HCT116 (cell line): ENCODE measurements around the gene FAM120A. TPM values are rescaled to one million over a fixed set of nuclear protein-coding genes. Genes with fewer than 3 reads are reported as not detected.

Source experiments
- ATAC-seq: fragments of 200-7000 bp; cut with Tn5 transposase; 2 replicates; pipeline ENCODE4 v1.9.1; 2020; ENCODE audit warnings: mild to moderate bottlenecking, moderate library complexity
- BruUV-seq: library from RNA; stranded (reverse); fragments of 400-500 nt; replicated peaks from 2 replicates; lab custom pipeline; 2021; lab: Mats Ljungman, UMichigan
- CTCF ChIA-PET: fragments of 300-600 bp; sonication (Branson Sonifier 250); formaldehyde crosslinking; loops from one replicate; lab custom pipeline; 2021; ENCODE audit warnings: antibody characterized with exemption; lab: Charles Lee
- POLR2A ChIA-PET: fragments of 300-600, 350-600 bp; sonication (Branson Sonifier 250); formaldehyde crosslinking; loops from one replicate; lab custom pipeline; 2021; ENCODE audit warnings: antibody characterized with exemption; lab: Charles Lee
- RAD21 ChIA-PET, 2 experiments: fragments of 300-600 bp; sonication (Branson Sonifier 250); formaldehyde crosslinking; loops; one replicate each; lab custom pipeline; 2023; ENCODE audit warnings: low total read pairs in 2 of 2; ENCODE audit not compliant: uncharacterized antibody in 2 of 2, unreplicated experiment in 2 of 2, low non-redundant PET in 1 of 2; lab: Charles Lee
- DNase-seq: peaks from one replicate; pipeline ENCODE4 v3.0.0-alpha.2; 2010; ENCODE audit warnings: low read depth, low spot score
- H2AFZ ChIP-seq: fragments of 200-600 bp; shearing (Covaris generic), sonication (generic); 2 replicates; pipeline ENCODE4 v1.6.1; 2017; ENCODE audit warnings: low read depth, mixed run types, mixed read lengths, antibody characterized with exemption, low read length; ENCODE audit not compliant: poor library complexity, severe bottlenecking
- H3K27ac ChIP-seq: 2 replicates; pipeline ENCODE4 v1.5.1; 2012; ENCODE audit warnings: low read depth, low read length
- H3K27me3 ChIP-seq: fragments of 200-600 bp; sonication (generic); 2 replicates; pipeline ENCODE4 v1.6.1; 2016; ENCODE audit warnings: mixed run types, low read length, mixed read lengths; ENCODE audit not compliant: insufficient read depth
- H3K36me3 ChIP-seq, 2 experiments: fragments of 200-500 bp in 1 of 2; fragments of 200-600 bp in 1 of 2; sonication (Bioruptor generic) in 1 of 2; sonication (generic) in 1 of 2; 2 replicates each; pipeline versions ENCODE4 v1.5.1 to v1.6.1; 2014 to 2016; ENCODE audit warnings: low read length in 2 of 2, inconsistent platforms in 1 of 2, mixed read lengths in 1 of 2, mixed run types in 1 of 2; ENCODE audit not compliant: insufficient read depth in 2 of 2, control insufficient read depth in 1 of 2
- H3K4me1 ChIP-seq, 2 experiments: fragments of 200-600 bp in 1 of 2; sonication (generic) in 1 of 2; 2 replicates each; pipeline versions ENCODE4 v1.5.1 to v1.6.1; 2012 to 2017; ENCODE audit warnings: low read length in 2 of 2, inconsistent platforms in 1 of 2, mild to moderate bottlenecking in 1 of 2, mixed read lengths in 1 of 2, mixed run types in 1 of 2, moderate library complexity in 1 of 2; ENCODE audit not compliant: insufficient read depth in 2 of 2, control insufficient read depth in 1 of 2
- H3K4me2 ChIP-seq: fragments of 200-600 bp; sonication (generic); 2 replicates; pipeline ENCODE4 v1.6.1; 2017; ENCODE audit warnings: mixed run types, low read length, mixed read lengths
- H3K4me3 ChIP-seq, 2 experiments: fragments of 200-600 bp in 1 of 2; sonication (generic) in 1 of 2; replicated peaks in 1 of 2; 2 replicates each; pipeline ENCODE4 v1.5.1; 2011 to 2016; ENCODE audit warnings: low read length in 2 of 2, control low read depth in 1 of 2, low read depth in 1 of 2, mild to moderate bottlenecking in 1 of 2, mixed read lengths in 1 of 2, mixed run types in 1 of 2
- H3K79me2 ChIP-seq: fragments of 200-600 bp; sonication (generic); 2 replicates; pipeline ENCODE4 v1.6.1; 2017; ENCODE audit warnings: mild to moderate bottlenecking, mixed run types, low read length, moderate library complexity, mixed read lengths; ENCODE audit not compliant: insufficient read depth
- H3K9ac ChIP-seq: fragments of 200-600 bp; sonication (generic); 2 replicates; pipeline ENCODE4 v1.6.1; 2016; ENCODE audit warnings: low read length, mixed read lengths
- H3K9me2 ChIP-seq: fragments of 200-600 bp; sonication (generic), shearing (Covaris generic); 2 replicates; pipeline ENCODE4 v1.6.1; 2017; ENCODE audit warnings: mixed run types, mild to moderate bottlenecking, moderate library complexity; ENCODE audit not compliant: insufficient read depth
- H3K9me3 ChIP-seq, 2 experiments: fragments of 200-500 bp in 1 of 2; fragments of 200-600 bp in 1 of 2; sonication (Bioruptor generic) in 1 of 2; sonication (generic) in 1 of 2; 2 replicates each; pipeline ENCODE4 v1.6.1; 2014 to 2017; ENCODE audit warnings: low read length in 2 of 2, mixed read lengths in 2 of 2, inconsistent platforms in 1 of 2, low read depth in 1 of 2, mild to moderate bottlenecking in 1 of 2, mixed run types in 1 of 2, moderate library complexity in 1 of 2; ENCODE audit not compliant: control insufficient read depth in 1 of 2, insufficient read depth in 1 of 2
- H4K20me1 ChIP-seq: fragments of 200-600 bp; sonication (generic), shearing (Covaris generic); 2 replicates; pipeline ENCODE4 v1.6.1; 2017; ENCODE audit warnings: mixed run types, mild to moderate bottlenecking, moderate library complexity; ENCODE audit not compliant: insufficient read depth
- CBX3 ChIP-seq: IDR thresholded peaks from 2 replicates; pipeline ENCODE4 v1.6.1; 2012; ENCODE audit warnings: low read depth
- CEBPB ChIP-seq: IDR thresholded peaks from 2 replicates; pipeline ENCODE4 v1.6.1; 2012; ENCODE audit warnings: low read depth
- EGR1 ChIP-seq: IDR thresholded peaks from 2 replicates; pipeline ENCODE4 v1.6.1; 2012; ENCODE audit warnings: low read depth
- ELF1 ChIP-seq: IDR thresholded peaks from 2 replicates; pipeline ENCODE4 v1.6.1; 2012; ENCODE audit warnings: low read depth, borderline replicate concordance
- FOSL1 ChIP-seq: IDR thresholded peaks from 2 replicates; pipeline ENCODE4 v1.6.1; 2012; ENCODE audit warnings: low read depth
- JUND ChIP-seq: IDR thresholded peaks from 2 replicates; pipeline ENCODE4 v1.6.1; 2012
- POLR2AphosphoS5 ChIP-seq: IDR thresholded peaks from 2 replicates; pipeline ENCODE4 v1.6.1; 2011; ENCODE audit warnings: mild to moderate bottlenecking, low read depth, low read length, moderate library complexity
- SIN3A ChIP-seq: IDR thresholded peaks from 2 replicates; pipeline ENCODE4 v1.6.1; 2012; ENCODE audit warnings: low read depth
- SP1 ChIP-seq: IDR thresholded peaks from 2 replicates; pipeline ENCODE4 v1.6.1; 2012; ENCODE audit warnings: low read depth
- YY1 ChIP-seq: IDR thresholded peaks from 2 replicates; pipeline ENCODE4 v1.6.1; 2011; ENCODE audit warnings: low read length, low read depth, moderate library complexity, mild to moderate bottlenecking; ENCODE audit not compliant: insufficient replicate concordance; ENCODE audit errors: extremely low read depth
- ZFX ChIP-seq: fragments of 450-650 bp; IDR thresholded peaks from 2 replicates; pipeline ENCODE4 v1.6.1; 2017
- intact Hi-C: fragments of 100-400 bp; cut with micrococcal nuclease; formaldehyde crosslinking; loops from 2 replicates; pipeline ENCODE4 v1.10.0; 2022
- total RNA-seq: library from RNA; stranded (reverse); gene quantifications from one replicate; pipeline ENCODE4 v1.2.1, GENCODE V29; 2021; ENCODE audit not compliant: unreplicated experiment
- TF ChIP-seq, protein P1 (sequence below): IDR thresholded peaks from 2 replicates; pipeline ENCODE4 v1.6.1; 2012; ENCODE audit warnings: low read depth

FAM120A gene
- total RNA-seq, 1 experiment from 2014 or later: 122 TPM

DNA sequence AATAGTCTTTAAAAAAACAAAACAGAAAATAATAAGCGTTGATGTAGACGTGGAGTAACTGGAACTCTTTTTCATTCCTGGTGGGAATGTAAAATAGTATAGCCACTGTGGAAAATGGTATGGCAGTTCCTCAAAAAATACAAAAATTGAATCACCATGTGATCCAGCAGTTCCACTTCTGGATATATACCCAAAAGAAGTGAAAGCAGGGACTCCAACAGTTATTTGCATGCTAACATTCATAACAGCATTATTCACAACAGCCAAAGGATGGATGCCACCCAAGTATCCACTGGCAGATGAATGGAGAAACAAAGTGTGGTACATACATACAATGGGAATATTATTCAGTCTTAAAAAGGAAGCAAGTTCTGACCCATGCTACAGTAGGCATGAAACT lies 120.7 kb downstream of the FAM120A start:
- H3K4me3 ChIP-seq: no peak overlapping the region
- no peaks in the 10 kb centered on the region for H3K9me2 ChIP-seq
- POLR2A ChIA-PET: no interaction called here
- no peaks in the 10 kb centered on the region for H3K79me2 ChIP-seq
- no peaks in the 10 kb centered on the region for H4K20me1 ChIP-seq
- TF ChIP-seq EGR1: no peak
- TF ChIP-seq JUND: no peak
- no peak for TF ChIP-seq CBX3
- CTCF ChIA-PET: no interaction called here
- no peak overlapping the region for H3K27ac ChIP-seq
- no peak overlapping the region for H3K4me2 ChIP-seq
- H2AFZ ChIP-seq: no peak overlapping the region
- no peak overlapping the region for H3K9ac ChIP-seq
- H3K27me3 ChIP-seq: no peaks in the 10 kb centered on the region
- no peak for DNase-seq
- BruUV-seq: no TSS peak
- H3K4me1 ChIP-seq: peaks cover 4 to 14% of the 10 kb centered on the region in 2 experiments; a peak in 3 of 4 replicates
- no peaks in the 10 kb centered on the region for H3K36me3 ChIP-seq
- RAD21 ChIA-PET: no interaction called here
- intact Hi-C loops: no loop called here
- ATAC-seq: no peak
- peaks cover 0 to 4% of the 10 kb centered on the region in 2 experiments; a peak in 1 of 4 replicates for H3K9me3 ChIP-seq

DNA sequence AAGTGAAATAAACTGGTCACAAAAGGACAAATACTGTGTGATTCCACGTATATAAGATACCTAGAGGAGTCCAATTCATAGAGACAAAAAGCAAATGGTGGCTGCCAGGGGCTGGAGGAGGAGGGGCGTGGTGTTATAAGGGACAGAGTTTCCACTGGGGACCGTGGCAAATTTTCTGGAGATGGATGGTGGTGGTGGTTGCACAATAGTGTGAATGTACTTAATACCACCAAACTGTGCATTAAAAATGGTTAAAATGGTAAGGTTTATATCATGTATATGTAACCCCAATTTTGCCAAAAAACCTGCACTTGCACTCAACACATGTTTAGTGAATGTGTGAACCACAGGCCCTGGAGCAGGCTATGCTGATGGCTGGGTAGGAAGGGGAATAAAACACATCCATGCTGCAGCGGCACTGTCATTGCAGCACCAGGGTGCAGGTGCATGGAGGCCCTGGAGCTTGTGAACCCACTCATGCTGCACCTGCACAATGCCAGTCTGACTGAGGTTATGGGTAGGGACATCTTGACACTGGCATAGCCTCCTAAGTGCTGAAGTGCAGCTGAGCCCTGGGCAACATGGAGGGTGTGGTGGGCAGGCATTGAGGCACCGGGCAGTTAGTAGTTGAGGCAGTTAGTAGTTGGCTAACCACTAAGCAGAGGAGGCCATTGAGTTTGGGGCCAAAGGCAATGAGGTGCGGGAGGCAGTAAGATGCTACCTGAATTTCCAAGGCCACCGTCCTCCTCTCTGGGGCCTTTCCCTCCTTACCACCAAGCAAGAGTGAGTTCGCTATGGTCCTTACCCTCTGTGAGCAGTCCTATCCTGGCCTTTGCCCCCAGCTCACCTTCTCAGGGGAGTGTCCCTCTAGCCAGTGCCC lies 121.4 kb downstream of the FAM120A start:
- H3K4me1 ChIP-seq: peaks cover 4 to 15% of the 10 kb centered on the region in 2 experiments; a peak in 3 of 4 replicates

More for the DNA sequence above, 121.4 kb downstream of the FAM120A start:
- no peaks in the 10 kb centered on the region for H3K36me3 ChIP-seq
- H3K4me3 ChIP-seq: no peak overlapping the region
- ChIA-PET POLR2A (no interaction called here), CTCF (no interaction called here), RAD21 (no interaction called here)
- H3K27me3 ChIP-seq: no peaks in the 10 kb centered on the region
- DNase-seq (no peak), ATAC-seq (no peak)
- H2AFZ ChIP-seq: no peak overlapping the region
- no TSS peak for BruUV-seq
- intact Hi-C loops: no loop called here
- TF ChIP-seq FOSL1 (no peak), ZFX (no peak), POLR2AphosphoS5 (no peak), ELF1 (no peak), CEBPB (no peak), YY1 (no peak), SIN3A (no peak), SP1 (no peak)
- TF ChIP-seq, protein P1, sequence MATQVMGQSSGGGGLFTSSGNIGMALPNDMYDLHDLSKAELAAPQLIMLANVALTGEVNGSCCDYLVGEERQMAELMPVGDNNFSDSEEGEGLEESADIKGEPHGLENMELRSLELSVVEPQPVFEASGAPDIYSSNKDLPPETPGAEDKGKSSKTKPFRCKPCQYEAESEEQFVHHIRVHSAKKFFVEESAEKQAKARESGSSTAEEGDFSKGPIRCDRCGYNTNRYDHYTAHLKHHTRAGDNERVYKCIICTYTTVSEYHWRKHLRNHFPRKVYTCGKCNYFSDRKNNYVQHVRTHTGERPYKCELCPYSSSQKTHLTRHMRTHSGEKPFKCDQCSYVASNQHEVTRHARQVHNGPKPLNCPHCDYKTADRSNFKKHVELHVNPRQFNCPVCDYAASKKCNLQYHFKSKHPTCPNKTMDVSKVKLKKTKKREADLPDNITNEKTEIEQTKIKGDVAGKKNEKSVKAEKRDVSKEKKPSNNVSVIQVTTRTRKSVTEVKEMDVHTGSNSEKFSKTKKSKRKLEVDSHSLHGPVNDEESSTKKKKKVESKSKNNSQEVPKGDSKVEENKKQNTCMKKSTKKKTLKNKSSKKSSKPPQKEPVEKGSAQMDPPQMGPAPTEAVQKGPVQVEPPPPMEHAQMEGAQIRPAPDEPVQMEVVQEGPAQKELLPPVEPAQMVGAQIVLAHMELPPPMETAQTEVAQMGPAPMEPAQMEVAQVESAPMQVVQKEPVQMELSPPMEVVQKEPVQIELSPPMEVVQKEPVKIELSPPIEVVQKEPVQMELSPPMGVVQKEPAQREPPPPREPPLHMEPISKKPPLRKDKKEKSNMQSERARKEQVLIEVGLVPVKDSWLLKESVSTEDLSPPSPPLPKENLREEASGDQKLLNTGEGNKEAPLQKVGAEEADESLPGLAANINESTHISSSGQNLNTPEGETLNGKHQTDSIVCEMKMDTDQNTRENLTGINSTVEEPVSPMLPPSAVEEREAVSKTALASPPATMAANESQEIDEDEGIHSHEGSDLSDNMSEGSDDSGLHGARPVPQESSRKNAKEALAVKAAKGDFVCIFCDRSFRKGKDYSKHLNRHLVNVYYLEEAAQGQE: no peak
- H3K27ac ChIP-seq: no peak overlapping the region
- H4K20me1 ChIP-seq: no peaks in the 10 kb centered on the region
- no peaks in the 10 kb centered on the region for H3K9me2 ChIP-seq
- no peak overlapping the region for H3K9ac ChIP-seq
- H3K9me3 ChIP-seq: peaks cover 0 to 4% of the 10 kb centered on the region in 2 experiments; a peak in 1 of 4 replicates
- H3K79me2 ChIP-seq: peaks cover 6% of the 10 kb centered on the region; the same call in 1 of the 2 replicates
- H3K4me2 ChIP-seq: no peak overlapping the region
